K562 (cell line): ENCODE measurements around the gene PAX5. TPM values are rescaled to one million over a fixed set of nuclear protein-coding genes. Genes with fewer than 3 reads are reported as not detected.

Experiments used
- ATAC-seq: fragments of 200-7000 bp; cut with Tn5 transposase; 3 replicates; pipeline ENCODE4 v1.9.1; 2020; ENCODE audit warnings: moderate library complexity
- BruUV-seq: library from RNA; stranded (reverse); fragments of 400-500 nt; replicated peaks from 2 replicates; lab custom pipeline; 2021; lab: Mats Ljungman, UMichigan
- CTCF ChIA-PET: fragments of 300-600 bp; formaldehyde crosslinking; extraction: SDS; loops from one replicate; lab custom pipeline; 2021; ENCODE audit warnings: low intra/inter-chr PET ratio; lab: Yijun Ruan, JAX
- POLR2A ChIA-PET: fragments of 300-600, 350-650 bp; sonication (Branson Sonifier 250); formaldehyde crosslinking; extraction: SDS; loops from one replicate; lab custom pipeline; 2021; ENCODE audit warnings: antibody characterized with exemption, inconsistent platforms; lab: Yijun Ruan, JAX
- DNase-seq, 4 experiments: peaks; one replicate each; pipeline versions ENCODE4 v3.0.0 to v3.0.0-alpha.2; 2011 to 2018; ENCODE audit warnings: low spot score in 3 of 4, mixed read lengths in 3 of 4; ENCODE audit errors: extremely low read depth in 1 of 4
- FAIRE-seq: peaks from 2 replicates; lab custom pipeline; 2011; peaks lifted over from hg19 to GRCh38; lab: Jason Lieb, UNC
- H2AFZ ChIP-seq: 2 replicates; pipeline ENCODE4 v1.6.0; 2011; ENCODE audit warnings: low read depth, low read length, control low read depth, inconsistent platforms
- H3K27ac ChIP-seq: fragments of 200-600 bp; 3 replicates; pipeline ENCODE4 v1.8.0; 2011; ENCODE audit warnings: low read depth, mild to moderate bottlenecking, control low read depth, inconsistent platforms, low read length, moderate library complexity, mixed read lengths; ENCODE audit errors: extremely low read depth
- H3K27me3 ChIP-seq, 2 experiments: fragments of 300-600 bp in 1 of 2; 2 replicates in 1 of 2; 3 replicates in 1 of 2; pipeline versions ENCODE4 v1.6.0 to v1.8.0; 2011; ENCODE audit warnings: inconsistent platforms in 2 of 2, low read length in 2 of 2, mild to moderate bottlenecking in 1 of 2, mixed read lengths in 1 of 2, moderate library complexity in 1 of 2; ENCODE audit not compliant: control insufficient read depth in 2 of 2, insufficient read depth in 2 of 2
- H3K36me3 ChIP-seq: fragments of 300-600 bp; 3 replicates; pipeline ENCODE4 v1.8.0; 2011; ENCODE audit warnings: mild to moderate bottlenecking, low read length, inconsistent platforms; ENCODE audit not compliant: control insufficient read depth, insufficient read depth
- H3K4me1 ChIP-seq, 2 experiments: fragments of 200-600 bp in 1 of 2; replicated peaks in 1 of 2; 2 replicates in 1 of 2; 3 replicates in 1 of 2; pipeline versions ENCODE4 v1.5.1 to v1.8.0; 2011; ENCODE audit warnings: inconsistent platforms in 2 of 2, low read length in 2 of 2, mild to moderate bottlenecking in 1 of 2, mixed read lengths in 1 of 2, moderate library complexity in 1 of 2; ENCODE audit not compliant: control insufficient read depth in 2 of 2, insufficient read depth in 2 of 2
- H3K4me2 ChIP-seq: 2 replicates; pipeline ENCODE4 v1.6.1; 2011; ENCODE audit warnings: low read length, control low read depth, inconsistent platforms, mixed read lengths; ENCODE audit not compliant: insufficient read depth
- H3K4me3 ChIP-seq: fragments of 200-600 bp; sonication (generic), shearing (Covaris generic); 2 replicates; pipeline ENCODE4 v1.5.1; 2016; ENCODE audit warnings: control low read depth, inconsistent platforms
- H3K79me2 ChIP-seq: fragments of 200-600 bp; 3 replicates; pipeline ENCODE4 v1.8.0; 2011; ENCODE audit warnings: low read length, inconsistent platforms; ENCODE audit not compliant: control insufficient read depth, insufficient read depth
- H3K9ac ChIP-seq, 2 experiments: 2 replicates each; pipeline versions ENCODE4 v1.6.0 to v1.6.1; 2011; ENCODE audit warnings: low read depth in 2 of 2, low read length in 2 of 2, control low read depth in 1 of 2, inconsistent platforms in 1 of 2, mild to moderate bottlenecking in 1 of 2, mixed read lengths in 1 of 2; ENCODE audit not compliant: insufficient read depth in 1 of 2
- H3K9me1 ChIP-seq: one replicate; pipeline ENCODE4 v1.6.0; 2011; ENCODE audit warnings: inconsistent platforms, mild to moderate bottlenecking, low read length, moderate library complexity; ENCODE audit not compliant: control insufficient read depth, insufficient read depth
- H3K9me3 ChIP-seq: replicated peaks from 2 replicates; pipeline ENCODE4 v1.5.1; 2011; ENCODE audit warnings: low read depth, low read length, inconsistent platforms; ENCODE audit not compliant: control insufficient read depth, insufficient read depth
- H4K20me1 ChIP-seq: replicated peaks from 2 replicates; pipeline ENCODE4 v1.6.1; 2011; ENCODE audit warnings: low read length, inconsistent platforms, mixed read lengths; ENCODE audit not compliant: control insufficient read depth, insufficient read depth
- BRD9 ChIP-seq: fragments of 450-650 bp; IDR thresholded peaks from 2 replicates; pipeline ENCODE4 v1.6.1; 2018; ENCODE audit warnings: low read depth; ENCODE audit not compliant: partially characterized antibody
- E2F1 ChIP-seq: sonication (generic); formaldehyde crosslinking; IDR thresholded peaks from 2 replicates; pipeline ENCODE4 v1.8.1; 2023; ENCODE audit warnings: mild to moderate bottlenecking, missing genetic modification reagents, moderate library complexity
- ELF1 ChIP-seq: fragments of 200-800 bp; sonication (Bioruptor generic); IDR thresholded peaks from 2 replicates; pipeline ENCODE4 v1.6.1; 2016; ENCODE audit warnings: missing genetic modification characterization, missing compliant biosample characterization
- ESRRA ChIP-seq: fragments of 450-650 bp; IDR thresholded peaks from 2 replicates; pipeline ENCODE4 v1.6.1; 2014; ENCODE audit warnings: low read depth, mild to moderate bottlenecking, moderate library complexity, borderline replicate concordance
- ETV5 ChIP-seq: sonication (generic); formaldehyde crosslinking; IDR thresholded peaks from 2 replicates; pipeline ENCODE4 v1.4.0; 2020; ENCODE audit warnings: low read depth, mild to moderate bottlenecking, missing genetic modification reagents
- HDGF ChIP-seq: fragments of 450-650 bp; IDR thresholded peaks from 2 replicates; pipeline ENCODE4 v1.6.1; 2016
- MIER1 ChIP-seq: fragments of 450-650 bp; IDR thresholded peaks from 2 replicates; pipeline ENCODE4 v1.6.1; 2016; ENCODE audit warnings: antibody characterized with exemption, mild to moderate bottlenecking, low read depth
- NR3C1 ChIP-seq: sonication (generic); formaldehyde crosslinking; IDR thresholded peaks from 2 replicates; pipeline ENCODE4 v1.8.1; 2022; ENCODE audit warnings: missing genetic modification reagents
- OTX1 ChIP-seq: fragments of 450-650 bp; formaldehyde crosslinking; IDR thresholded peaks from 2 replicates; pipeline ENCODE4 v1.4.0; 2022; ENCODE audit warnings: mild to moderate bottlenecking
- RBM25 ChIP-seq: fragments of 200-400 bp; formaldehyde crosslinking; IDR thresholded peaks from 2 replicates; pipeline ENCODE4 v1.6.1; 2018; ENCODE audit warnings: low read length, low read depth, moderate library complexity; ENCODE audit not compliant: severe bottlenecking
- RBM34 ChIP-seq: fragments of 200-400 bp; formaldehyde crosslinking; IDR thresholded peaks from 2 replicates; pipeline ENCODE4 v1.6.1; 2018; ENCODE audit warnings: low read length, borderline replicate concordance; ENCODE audit not compliant: insufficient read depth
- YY1 ChIP-seq, 3 experiments: IDR thresholded peaks; 2 replicates each; pipeline ENCODE4 v1.6.1; 2011; ENCODE audit warnings: low read length in 2 of 3, mild to moderate bottlenecking in 2 of 3, moderate library complexity in 2 of 3, borderline replicate concordance in 1 of 3, control low read depth in 1 of 3, low read depth in 1 of 3; ENCODE audit not compliant: insufficient read depth in 3 of 3, insufficient replicate concordance in 2 of 3, control insufficient read depth in 1 of 3, insufficient read length in 1 of 3; ENCODE audit errors: extremely low read depth in 1 of 3
- ZNF592 ChIP-seq: fragments of 450-650 bp; IDR thresholded peaks from 2 replicates; pipeline ENCODE4 v1.6.1; 2017; ENCODE audit warnings: antibody characterized with exemption, mild to moderate bottlenecking
- WGBS: fragments of 100-300 bp; shearing (Covaris generic); methylation state at CpG from one replicate; pipeline ENCODE4 v1.1.6; 2016; ENCODE audit warnings: low coverage, mixed read lengths; ENCODE audit not compliant: insufficient coverage; ENCODE audit errors: missing lambda C conversion rate; 5-methylcytosine and 5-hydroxymethylcytosine counted together
- in situ Hi-C: fragments of 300-500 bp; cut with MboI; formaldehyde crosslinking; loops from 4 replicates; pipeline ENCODE4 v1.15.0; 2018; ENCODE audit warnings: inconsistent platforms, mixed read lengths
- intact Hi-C: fragments of 100-400 bp; cut with micrococcal nuclease; formaldehyde crosslinking; loops from 2 replicates; pipeline ENCODE4 v1.14.2; 2022
- polyA plus RNA-seq, 8 experiments: library from polyadenylated mRNA; depleted of rRNA in 4 of 8; stranded (reverse) in 5 of 8; unstranded in 3 of 8; fragments of >200 nt; fragmentation: Nextera tagmentation in 2 of 8; fragmentation: Illumina TruSeq in 1 of 8; extraction: Ambion mirVana in 2 of 8; extraction: Trizol in 1 of 8; gene quantifications; 2 replicates each; pipeline versions ENCODE4 v1.2.1 to v1.2.3, GENCODE V29; 2011 to 2014; ENCODE audit warnings: inconsistent platforms in 1 of 8, missing spikeins in 1 of 8
- total RNA-seq, 7 experiments: library from RNA; depleted of rRNA in 6 of 7; stranded (reverse); fragments of >200 nt in 6 of 7; fragmentation: Illumina TruSeq in 2 of 7; extraction: Trizol in 2 of 7; gene quantifications; 2 replicates each; pipeline versions ENCODE4 v1.2.1 to v1.2.3, GENCODE V29; 2011 to 2021; ENCODE audit warnings: low replicate concordance in 1 of 7
- TF ChIP-seq, protein P1 (sequence below): fragments of 250-450 bp; sonication (Bioruptor Pico); IDR thresholded peaks from 2 replicates; pipeline ENCODE4 v1.4.0; 2020; ENCODE audit warnings: mild to moderate bottlenecking, moderate library complexity, borderline replicate concordance

Gene PAX5
- total and polyA plus RNA-seq, 9 of the 15 experiments (the other 6 are each of a cell fraction or from before 2014, with no cell fraction given) = 0.03 to 0.09 TPM; not detected in 7

DNA sequence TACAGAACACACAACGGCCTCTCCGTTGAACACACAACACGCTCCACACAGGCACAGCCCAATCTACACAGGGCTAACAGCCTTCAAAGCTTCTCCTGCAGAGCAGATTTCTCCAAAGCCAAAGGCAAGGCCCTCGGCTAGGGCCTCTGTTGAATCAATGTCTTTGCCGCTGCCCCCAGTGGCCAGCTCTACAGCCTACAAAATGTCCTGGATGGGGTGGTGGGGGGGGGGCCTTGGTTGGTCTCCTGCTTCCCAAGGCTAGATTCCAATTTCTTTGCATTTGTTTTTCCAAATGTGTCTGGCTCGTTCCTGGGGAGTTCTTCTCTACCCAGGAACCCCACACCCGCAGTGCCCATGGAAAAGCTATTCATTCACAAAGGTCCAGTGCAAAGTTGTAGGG lies 167.2 kb downstream of the PAX5 start:
- Histone ChIP-seq H3K4me1 (no peaks in the 10 kb centered on the region; a peak in 1 of 5 replicates), H4K20me1 (no peaks in the 10 kb centered on the region), H3K9me3 (no peaks in the 10 kb centered on the region), H3K9ac (no peak overlapping the region), H3K27me3 (peaks cover 6 to 51% of the 10 kb centered on the region in 2 experiments; a peak in 3 of 5 replicates), H3K36me3 (no peaks in the 10 kb centered on the region), H3K27ac (no peak overlapping the region), H3K4me3 (no peak overlapping the region), H3K9me1 (no peaks in the 10 kb centered on the region), H3K4me2 (no peak overlapping the region), H3K79me2 (no peaks in the 10 kb centered on the region), H2AFZ (no peak overlapping the region)
- POLR2A ChIA-PET = interaction anchor here (0.6 kb wide), 1 partner anchor 30 kb away, joined by 3 read pairs; no protein-coding TSS in a partner anchor
- 0% methylated on average over 7 of the region's 7 CpGs for WGBS
- no peak for FAIRE-seq
- ATAC-seq = peak; percentile 57
- CTCF ChIA-PET = no interaction called here
- intact Hi-C loops (loop anchor here (5.0 kb wide), 1 partner anchor 70 kb away; no protein-coding TSS in a partner anchor), in situ Hi-C loops (no loop called here)
- DNase-seq = peak in 2 of 4 experiments; percentile 11 to 17
- BruUV-seq = no TSS peak
- TF ChIP-seq ZNF592 (no peak), E2F1 (CRISPR knock-in tag) (no peak), RBM34 (no peak), ETV5 (no peak), ESRRA (no peak), NR3C1 (CRISPR knock-in tag) (no peak), YY1 (IDR thresholded peaks at IDR 0.05; ENCODE audit: borderline replicate concordance in 1 of 3, control insufficient read depth in 1 of 3, extremely low read depth in 1 of 3, insufficient read depth in 3 of 3, insufficient read length in 1 of 3, insufficient replicate concordance in 2 of 3, low read depth in 1 of 3, low read length in 2 of 3) (no peak), ELF1 (no peak), HDGF (no peak), MIER1 (no peak), RBM25 (no peak), OTX1 (CRISPR knock-in tag) (no peak), BRD9 (no peak)
- TF ChIP-seq, protein P1, sequence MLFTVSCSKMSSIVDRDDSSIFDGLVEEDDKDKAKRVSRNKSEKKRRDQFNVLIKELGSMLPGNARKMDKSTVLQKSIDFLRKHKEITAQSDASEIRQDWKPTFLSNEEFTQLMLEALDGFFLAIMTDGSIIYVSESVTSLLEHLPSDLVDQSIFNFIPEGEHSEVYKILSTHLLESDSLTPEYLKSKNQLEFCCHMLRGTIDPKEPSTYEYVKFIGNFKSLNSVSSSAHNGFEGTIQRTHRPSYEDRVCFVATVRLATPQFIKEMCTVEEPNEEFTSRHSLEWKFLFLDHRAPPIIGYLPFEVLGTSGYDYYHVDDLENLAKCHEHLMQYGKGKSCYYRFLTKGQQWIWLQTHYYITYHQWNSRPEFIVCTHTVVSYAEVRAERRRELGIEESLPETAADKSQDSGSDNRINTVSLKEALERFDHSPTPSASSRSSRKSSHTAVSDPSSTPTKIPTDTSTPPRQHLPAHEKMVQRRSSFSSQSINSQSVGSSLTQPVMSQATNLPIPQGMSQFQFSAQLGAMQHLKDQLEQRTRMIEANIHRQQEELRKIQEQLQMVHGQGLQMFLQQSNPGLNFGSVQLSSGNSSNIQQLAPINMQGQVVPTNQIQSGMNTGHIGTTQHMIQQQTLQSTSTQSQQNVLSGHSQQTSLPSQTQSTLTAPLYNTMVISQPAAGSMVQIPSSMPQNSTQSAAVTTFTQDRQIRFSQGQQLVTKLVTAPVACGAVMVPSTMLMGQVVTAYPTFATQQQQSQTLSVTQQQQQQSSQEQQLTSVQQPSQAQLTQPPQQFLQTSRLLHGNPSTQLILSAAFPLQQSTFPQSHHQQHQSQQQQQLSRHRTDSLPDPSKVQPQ (CRISPR knock-in tag) = no peak
